OCI-LY3 (cell line): ENCODE measurements around the gene NACC1.
"Not testable (repeated sequence)": the region's sequence is repeated elsewhere in the genome, so short reads cannot be mapped to it uniquely, and the experiment has no call there.

Experiments
- EZH2phosphoT487 ChIP-seq: fragments of 200-600 bp; shearing (Covaris generic); IDR thresholded peaks from 2 replicates; pipeline ENCODE4 v1.6.1; 2018; ENCODE audit warnings: antibody characterized with exemption, mixed run types, low read depth
- TF ChIP-seq, protein P1 (sequence below): fragments of 200-600, 300-600 bp; sonication (generic); IDR thresholded peaks from 2 replicates; pipeline ENCODE4 v1.5.1; 2014; ENCODE audit warnings: antibody characterized with exemption, low read length, low read depth

DNA sequence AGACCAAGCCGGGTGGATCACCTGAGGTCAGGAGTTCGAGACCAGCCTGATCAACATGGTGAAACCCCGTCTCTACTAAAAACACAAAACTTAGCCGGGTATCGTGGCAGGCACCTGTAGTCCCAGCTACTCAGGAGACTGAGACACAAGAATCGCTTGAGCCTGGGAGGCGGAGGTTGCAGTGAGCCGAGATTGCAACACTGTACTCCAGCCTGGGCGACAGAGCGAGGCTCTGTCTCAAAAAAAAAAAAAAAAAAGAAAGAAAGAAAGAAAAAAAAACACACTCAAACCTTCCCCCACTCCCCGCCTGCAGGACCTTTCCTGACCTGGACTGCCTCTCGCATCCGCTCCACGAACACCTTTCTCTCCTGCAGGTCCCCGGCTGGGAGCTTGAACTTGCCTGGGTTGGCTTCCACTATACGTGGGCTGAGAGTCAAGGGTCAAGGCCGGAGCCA is 31.1 kb downstream of the NACC1 start:
- not testable (repeated sequence) for TF ChIP-seq EZH2phosphoT487
- TF ChIP-seq, protein P1, sequence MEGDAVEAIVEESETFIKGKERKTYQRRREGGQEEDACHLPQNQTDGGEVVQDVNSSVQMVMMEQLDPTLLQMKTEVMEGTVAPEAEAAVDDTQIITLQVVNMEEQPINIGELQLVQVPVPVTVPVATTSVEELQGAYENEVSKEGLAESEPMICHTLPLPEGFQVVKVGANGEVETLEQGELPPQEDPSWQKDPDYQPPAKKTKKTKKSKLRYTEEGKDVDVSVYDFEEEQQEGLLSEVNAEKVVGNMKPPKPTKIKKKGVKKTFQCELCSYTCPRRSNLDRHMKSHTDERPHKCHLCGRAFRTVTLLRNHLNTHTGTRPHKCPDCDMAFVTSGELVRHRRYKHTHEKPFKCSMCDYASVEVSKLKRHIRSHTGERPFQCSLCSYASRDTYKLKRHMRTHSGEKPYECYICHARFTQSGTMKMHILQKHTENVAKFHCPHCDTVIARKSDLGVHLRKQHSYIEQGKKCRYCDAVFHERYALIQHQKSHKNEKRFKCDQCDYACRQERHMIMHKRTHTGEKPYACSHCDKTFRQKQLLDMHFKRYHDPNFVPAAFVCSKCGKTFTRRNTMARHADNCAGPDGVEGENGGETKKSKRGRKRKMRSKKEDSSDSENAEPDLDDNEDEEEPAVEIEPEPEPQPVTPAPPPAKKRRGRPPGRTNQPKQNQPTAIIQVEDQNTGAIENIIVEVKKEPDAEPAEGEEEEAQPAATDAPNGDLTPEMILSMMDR = not testable (repeated sequence)
